ENCODE measurements around the gene KY.

The KY gene

DNA sequence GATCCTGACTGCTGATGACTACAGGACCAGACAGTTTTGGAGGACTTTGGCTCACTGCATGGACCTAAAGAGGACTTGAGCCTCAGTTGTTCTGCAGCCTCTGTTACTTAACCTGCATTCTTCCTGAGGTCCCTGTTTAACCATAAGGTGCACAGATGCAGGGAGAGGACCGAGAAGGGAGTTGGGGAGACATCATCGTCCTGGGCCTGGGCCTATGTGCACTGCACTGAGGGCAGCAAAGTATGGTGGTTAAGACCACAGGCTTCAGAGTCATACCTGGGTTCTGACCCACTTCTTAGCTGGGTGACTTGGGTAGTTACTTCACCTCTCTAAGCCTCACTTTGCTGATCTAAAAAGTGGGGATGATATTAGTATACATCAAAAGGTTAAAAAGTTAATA lies 21.9 kb downstream of the KY start:
- no peak for DNase-seq (ENCODE audit: low read depth, low spot score)
- no peak overlapping the region for H3K27ac ChIP-seq
- TF ChIP-seq FOXP2 (optimal IDR thresholded peaks at IDR 0.05; ENCODE audit: control extremely low read depth, extremely low read length, insufficient read depth) = no peak
- TF ChIP-seq EZH2 (IDR thresholded peaks at IDR 0.05) = no peak
- TF ChIP-seq POLR2AphosphoS5 (IDR thresholded peaks at IDR 0.05; ENCODE audit: borderline replicate concordance, low read depth, low read length) = no peak
- no peak overlapping the region for H3K9ac ChIP-seq (ENCODE audit: insufficient read length)
- no peaks in the 10 kb centered on the region for H3K9me3 ChIP-seq (ENCODE audit: low read depth, low read length)
- no peaks in the 10 kb centered on the region for H3K36me3 ChIP-seq (ENCODE audit: insufficient read depth, low read length)
- no peak overlapping the region for H3K4me3 ChIP-seq

DNA sequence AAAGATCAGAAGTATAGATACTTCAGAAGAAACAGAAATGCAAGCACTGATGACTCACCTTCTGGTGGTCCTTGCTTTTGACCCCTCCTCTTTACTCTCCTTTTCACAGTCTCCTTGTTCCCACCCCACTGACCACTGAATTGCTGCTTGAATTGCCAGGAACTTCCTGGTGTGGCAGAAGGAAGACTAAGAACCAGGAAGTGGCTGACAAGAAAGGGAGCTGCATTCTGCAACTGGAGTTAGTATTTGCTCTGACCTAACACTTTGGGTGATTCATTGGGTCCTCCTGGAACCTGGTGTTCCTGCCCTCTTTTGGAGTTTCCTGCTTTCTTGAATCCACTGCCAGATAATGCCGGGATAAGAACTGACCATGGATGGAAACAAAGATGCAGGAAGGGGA lies 23.0 kb downstream of the KY start:
- TF ChIP-seq FOXP2 (optimal IDR thresholded peaks at IDR 0.05; ENCODE audit: control extremely low read depth, extremely low read length, insufficient read depth) (no peak), EZH2 (IDR thresholded peaks at IDR 0.05) (no peak), POLR2AphosphoS5 (IDR thresholded peaks at IDR 0.05; ENCODE audit: borderline replicate concordance, low read depth, low read length) (no peak)
- no peaks in the 10 kb centered on the region for H3K9me3 ChIP-seq (ENCODE audit: low read depth, low read length)
- no peak overlapping the region for H3K27ac ChIP-seq
- no peak for DNase-seq (ENCODE audit: low read depth, low spot score)
- H3K9ac ChIP-seq (ENCODE audit: insufficient read length) = no peak overlapping the region
- H3K36me3 ChIP-seq (ENCODE audit: insufficient read depth, low read length) = no peaks in the 10 kb centered on the region
- no peak overlapping the region for H3K4me3 ChIP-seq

DNA sequence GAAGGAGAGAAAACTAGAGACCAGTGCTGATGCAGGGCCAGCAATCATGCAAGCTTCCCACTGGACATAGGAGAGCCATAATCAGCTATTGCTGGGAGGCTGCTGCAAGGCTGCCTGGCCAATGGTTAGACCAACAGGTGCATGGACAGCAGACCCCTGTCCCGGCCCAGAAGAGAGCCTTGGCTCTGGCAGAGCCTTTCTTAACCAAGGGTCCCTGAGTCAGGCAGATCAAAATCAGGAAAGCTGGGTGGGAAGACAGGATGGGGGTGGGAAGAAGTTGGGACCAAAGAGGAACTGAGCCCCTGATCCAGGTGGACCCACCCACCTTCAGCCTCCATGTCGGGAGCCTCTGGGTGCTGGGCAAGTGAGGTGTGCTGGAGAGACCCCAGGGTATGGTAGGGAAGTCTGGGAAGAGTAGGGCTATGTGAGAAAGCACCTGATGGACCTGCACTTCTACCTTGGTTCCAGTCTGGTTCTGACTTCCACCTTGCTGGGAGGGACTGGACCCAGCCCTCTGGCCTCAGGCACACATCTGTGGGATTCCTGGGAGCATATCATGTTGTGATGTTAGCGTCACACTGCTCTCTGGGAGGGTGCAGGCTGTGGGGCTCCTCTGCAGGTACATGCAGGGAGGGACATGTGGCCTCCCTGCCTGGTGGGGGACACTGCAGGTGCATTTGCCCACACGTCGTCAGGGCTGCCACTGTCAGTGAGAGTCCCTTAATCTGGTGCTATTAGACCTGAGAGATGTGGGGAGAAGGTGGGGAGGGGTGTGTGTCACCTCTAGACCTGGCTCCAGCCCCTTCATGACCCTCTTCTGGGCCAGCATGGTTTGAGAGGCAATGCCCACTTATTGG lies 24.7 kb downstream of the KY start:
- no peak overlapping the region for H3K4me3 ChIP-seq
- TF ChIP-seq FOXP2 (optimal IDR thresholded peaks at IDR 0.05; ENCODE audit: control extremely low read depth, extremely low read length, insufficient read depth) = no peak
- TF ChIP-seq POLR2AphosphoS5 (IDR thresholded peaks at IDR 0.05; ENCODE audit: borderline replicate concordance, low read depth, low read length) = no peak
- TF ChIP-seq EZH2 (IDR thresholded peaks at IDR 0.05) = no peak
- H3K9ac ChIP-seq (ENCODE audit: insufficient read length) = no peak overlapping the region
- DNase-seq (ENCODE audit: low read depth, low spot score) = no peak
- no peak overlapping the region for H3K27ac ChIP-seq
- H3K36me3 ChIP-seq (ENCODE audit: insufficient read depth, low read length) = no peaks in the 10 kb centered on the region
- no peaks in the 10 kb centered on the region for H3K9me3 ChIP-seq (ENCODE audit: low read depth, low read length)

DNA sequence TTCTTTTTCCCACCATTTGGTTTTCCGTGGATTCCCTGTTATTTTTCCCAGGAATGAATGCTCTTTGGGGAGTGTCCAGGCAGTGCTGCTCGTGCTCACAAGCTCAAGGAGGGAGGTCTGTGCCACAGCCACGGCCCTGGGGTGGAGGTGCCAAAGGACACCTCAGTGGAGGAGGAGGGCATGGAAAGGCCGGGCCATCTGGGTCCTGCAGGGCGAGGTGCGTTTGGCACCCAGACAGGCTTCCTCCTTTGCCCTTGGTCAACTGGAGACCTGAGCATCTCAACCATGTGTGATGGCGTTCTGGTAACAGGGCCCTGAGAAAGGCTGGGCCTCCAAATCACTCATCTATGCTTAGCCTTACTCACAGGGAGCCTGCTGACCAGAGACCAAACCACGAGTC lies 25.4 kb downstream of the KY start:
- no peak overlapping the region for H3K27ac ChIP-seq
- no peak overlapping the region for H3K4me3 ChIP-seq
- TF ChIP-seq FOXP2 (optimal IDR thresholded peaks at IDR 0.05; ENCODE audit: control extremely low read depth, extremely low read length, insufficient read depth) (no peak), POLR2AphosphoS5 (IDR thresholded peaks at IDR 0.05; ENCODE audit: borderline replicate concordance, low read depth, low read length) (no peak), EZH2 (IDR thresholded peaks at IDR 0.05) (no peak)
- H3K9ac ChIP-seq (ENCODE audit: insufficient read length) = no peak overlapping the region
- DNase-seq (ENCODE audit: low read depth, low spot score) = no peak
- H3K9me3 ChIP-seq (ENCODE audit: low read depth, low read length) = no peaks in the 10 kb centered on the region
- no peaks in the 10 kb centered on the region for H3K36me3 ChIP-seq (ENCODE audit: insufficient read depth, low read length)

DNA sequence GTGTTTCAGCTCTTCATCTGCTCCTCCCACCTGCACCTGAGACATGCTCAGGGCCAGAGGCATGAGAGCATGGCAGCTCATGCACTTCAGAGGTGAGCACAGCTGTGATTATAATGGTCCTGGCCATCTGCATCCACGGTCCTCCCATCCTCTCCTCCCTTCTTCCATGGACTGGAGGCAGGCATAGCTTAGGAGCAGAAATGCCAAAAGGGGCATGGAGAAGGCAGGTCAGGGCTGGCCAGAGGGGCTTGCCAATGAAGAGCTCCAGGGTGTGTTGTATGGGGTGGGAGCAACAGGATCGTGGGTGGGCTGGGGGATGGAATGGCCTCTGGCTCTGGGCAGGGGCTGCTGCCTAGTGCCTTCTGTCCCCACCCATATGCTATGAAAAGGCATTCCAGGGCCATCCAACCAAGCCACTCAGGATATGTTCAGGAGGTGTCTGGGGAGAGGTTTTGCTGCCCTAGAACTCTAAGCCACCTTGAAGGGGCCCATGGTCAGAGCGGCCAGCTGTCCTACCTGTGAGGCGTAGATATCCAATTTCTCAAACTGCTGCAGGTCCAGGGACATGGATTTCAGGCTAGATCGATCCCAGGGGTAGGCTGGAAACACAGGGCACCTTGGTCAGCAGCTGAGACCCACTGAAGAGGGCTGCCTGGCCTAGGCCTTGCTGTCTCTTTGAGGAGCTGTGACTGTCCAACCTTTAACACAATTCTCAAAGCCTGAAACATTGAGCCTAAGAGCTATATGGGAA lies 26.1 kb downstream of the KY start:
- H3K27ac ChIP-seq = no peak overlapping the region
- TF ChIP-seq EZH2 (IDR thresholded peaks at IDR 0.05) (no peak), FOXP2 (optimal IDR thresholded peaks at IDR 0.05; ENCODE audit: control extremely low read depth, extremely low read length, insufficient read depth) (no peak), POLR2AphosphoS5 (IDR thresholded peaks at IDR 0.05; ENCODE audit: borderline replicate concordance, low read depth, low read length) (no peak)

DNA sequence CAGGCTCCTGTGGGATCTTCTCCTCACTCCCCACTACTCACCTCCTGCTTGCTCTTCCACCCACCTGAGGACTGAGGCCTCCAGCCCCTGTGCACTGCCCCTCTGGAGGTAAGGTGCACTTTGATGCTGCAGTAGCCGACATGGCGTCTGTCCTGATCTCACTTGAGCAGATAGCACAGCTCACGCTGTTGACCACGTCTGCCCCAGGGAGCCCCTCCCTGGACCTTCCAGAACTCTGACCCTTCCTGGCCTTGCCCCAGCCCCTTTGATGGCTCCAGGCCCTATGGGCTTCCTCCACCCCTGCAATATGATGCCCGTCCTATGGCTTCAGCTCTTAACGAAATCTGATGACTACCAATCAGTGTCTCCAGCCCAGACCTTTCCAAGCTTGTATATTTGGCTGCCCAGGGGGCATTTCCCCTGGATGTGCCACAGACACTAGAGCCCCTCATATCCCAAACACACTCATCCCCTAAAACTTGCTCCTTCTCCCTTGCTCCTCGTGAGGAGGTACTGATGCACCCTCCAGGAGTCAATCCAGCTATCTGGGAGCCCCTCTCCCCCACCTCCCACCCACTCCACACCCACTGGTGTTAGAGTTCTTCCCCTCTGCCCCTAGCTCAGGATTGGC lies 27.1 kb downstream of the KY start:
- no peaks in the 10 kb centered on the region for H3K36me3 ChIP-seq (ENCODE audit: insufficient read depth, low read length)
- no peak overlapping the region for H3K9ac ChIP-seq (ENCODE audit: insufficient read length)
- no peak overlapping the region for H3K27ac ChIP-seq
- H3K4me3 ChIP-seq = no peak overlapping the region
- TF ChIP-seq POLR2AphosphoS5 (IDR thresholded peaks at IDR 0.05; ENCODE audit: borderline replicate concordance, low read depth, low read length) (no peak), EZH2 (IDR thresholded peaks at IDR 0.05) (no peak), FOXP2 (optimal IDR thresholded peaks at IDR 0.05; ENCODE audit: control extremely low read depth, extremely low read length, insufficient read depth) (no peak)
- no peaks in the 10 kb centered on the region for H3K9me3 ChIP-seq (ENCODE audit: low read depth, low read length)
- DNase-seq (ENCODE audit: low read depth, low spot score) = no peak

More for the DNA sequence above, 26.1 kb downstream of the KY start:
- Histone ChIP-seq H3K9me3 (ENCODE audit: low read depth, low read length) (no peaks in the 10 kb centered on the region), H3K9ac (ENCODE audit: insufficient read length) (no peak overlapping the region), H3K36me3 (ENCODE audit: insufficient read depth, low read length) (no peaks in the 10 kb centered on the region), H3K4me3 (no peak overlapping the region)
- DNase-seq (ENCODE audit: low read depth, low spot score) = no peak

DNA sequence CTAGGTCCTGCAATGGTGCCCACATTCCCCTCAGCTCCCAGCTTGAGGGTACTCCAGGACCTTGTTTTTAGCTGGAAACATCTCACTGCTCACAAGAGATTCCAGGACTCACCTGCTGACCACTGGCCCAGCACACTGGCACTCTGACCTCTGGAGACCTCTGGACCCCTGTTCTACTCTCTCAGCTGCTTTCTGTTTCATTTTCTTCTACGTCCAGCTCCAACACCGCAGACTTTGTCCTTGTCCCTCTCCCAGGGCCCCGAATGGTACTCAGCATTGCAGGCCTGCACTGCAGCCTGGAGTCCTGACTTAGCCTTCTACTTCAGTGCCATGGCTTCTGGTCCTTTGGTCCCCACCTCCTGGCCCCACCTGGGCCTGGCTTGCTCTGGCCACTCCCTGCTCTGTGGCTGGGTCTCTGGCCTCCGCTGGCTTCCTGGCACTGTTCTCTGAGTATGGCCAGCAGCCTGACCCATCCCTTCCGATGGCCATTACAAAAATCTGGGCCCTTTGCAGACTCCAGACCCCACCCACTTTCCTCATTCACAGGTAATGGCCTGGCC lies 27.9 kb downstream of the KY start:
- H3K9me3 ChIP-seq (ENCODE audit: low read depth, low read length) = no peaks in the 10 kb centered on the region
- TF ChIP-seq EZH2 (IDR thresholded peaks at IDR 0.05) (no peak), FOXP2 (optimal IDR thresholded peaks at IDR 0.05; ENCODE audit: control extremely low read depth, extremely low read length, insufficient read depth) (no peak), POLR2AphosphoS5 (IDR thresholded peaks at IDR 0.05; ENCODE audit: borderline replicate concordance, low read depth, low read length) (no peak)
- no peak overlapping the region for H3K27ac ChIP-seq
- H3K9ac ChIP-seq (ENCODE audit: insufficient read length) = no peak overlapping the region
- H3K36me3 ChIP-seq (ENCODE audit: insufficient read depth, low read length) = no peaks in the 10 kb centered on the region
- no peak overlapping the region for H3K4me3 ChIP-seq
- no peak for DNase-seq (ENCODE audit: low read depth, low spot score)

DNA sequence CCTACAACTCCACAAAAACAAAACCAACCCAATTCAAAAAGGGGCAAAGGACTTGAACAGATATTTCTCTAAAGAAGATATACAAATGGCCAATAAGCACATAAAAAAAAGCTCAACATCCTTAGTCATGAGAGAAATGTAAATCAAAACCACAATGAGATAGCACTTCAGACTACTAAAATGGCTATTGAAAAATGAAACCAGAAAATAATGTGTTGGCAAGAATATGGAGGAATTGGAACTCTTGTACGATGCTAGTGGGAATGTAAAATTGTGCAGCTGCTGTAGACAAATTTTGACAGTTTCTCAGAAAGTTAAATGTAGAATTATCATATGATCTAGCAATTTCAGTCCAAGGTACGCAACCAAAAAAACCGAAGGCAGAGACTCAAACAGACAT lies 29.0 kb downstream of the KY start:
- H3K9me3 ChIP-seq (ENCODE audit: low read depth, low read length) = no peaks in the 10 kb centered on the region
- no peak overlapping the region for H3K4me3 ChIP-seq
- no peak for DNase-seq (ENCODE audit: low read depth, low spot score)
- no peaks in the 10 kb centered on the region for H3K36me3 ChIP-seq (ENCODE audit: insufficient read depth, low read length)
- no peak overlapping the region for H3K9ac ChIP-seq (ENCODE audit: insufficient read length)
- TF ChIP-seq POLR2AphosphoS5 (IDR thresholded peaks at IDR 0.05; ENCODE audit: borderline replicate concordance, low read depth, low read length) (no peak), FOXP2 (optimal IDR thresholded peaks at IDR 0.05; ENCODE audit: control extremely low read depth, extremely low read length, insufficient read depth) (no peak), EZH2 (IDR thresholded peaks at IDR 0.05) (no peak)
- H3K27ac ChIP-seq = no peak overlapping the region

All from SK-N-MC (cell line).